Chondrocyte (in vitro differentiated cells): ENCODE measurements around the gene USP6NL. TPM values are rescaled to one million over a fixed set of nuclear protein-coding genes. Genes with fewer than 3 reads are reported as not detected.

ENCODE experiments used
- DNase-seq: peaks from one replicate; pipeline ENCODE4 v3.0.0; 2021; ENCODE audit warnings: mixed read lengths, low spot score
- H3K27ac Mint-ChIP-seq: one replicate; pipeline ENCODE4 v1.8.0; 2021; ENCODE audit warnings: mild to moderate bottlenecking, moderate library complexity, mixed read lengths; ENCODE audit not compliant: unreplicated experiment
- H3K27me3 Mint-ChIP-seq: 2 replicates; pipeline ENCODE4 v1.8.0; 2021; ENCODE audit warnings: low read depth, mixed read lengths
- H3K36me3 Mint-ChIP-seq: 2 replicates; pipeline ENCODE4 v1.8.0; 2021; ENCODE audit warnings: low read depth, mixed read lengths
- H3K4me1 Mint-ChIP-seq: 2 replicates; pipeline ENCODE4 v1.8.0; 2021; ENCODE audit warnings: low read depth, mild to moderate bottlenecking, mixed read lengths
- H3K4me3 Mint-ChIP-seq: one replicate; pipeline ENCODE4 v1.8.0; 2021; ENCODE audit warnings: mild to moderate bottlenecking, moderate library complexity, mixed read lengths; ENCODE audit not compliant: unreplicated experiment
- H3K9me3 Mint-ChIP-seq: 2 replicates; pipeline ENCODE4 v1.8.0; 2021; ENCODE audit warnings: low read depth, mixed read lengths
- CTCF ChIP-seq: fragments of 200-600 bp; sonication (generic); IDR thresholded peaks from 2 replicates; pipeline ENCODE4 v1.5.0; 2021; ENCODE audit warnings: antibody characterized with exemption, mild to moderate bottlenecking, moderate library complexity
- total RNA-seq: library from RNA; stranded (reverse); gene quantifications from 3 replicates; pipeline ENCODE4 v1.2.1, GENCODE V29; 2021

USP6NL gene
- total RNA-seq, 1 donor from 2014 or later = 12.3 TPM

- no peak overlapping the region for H3K27ac Mint-ChIP-seq
- no peak for DNase-seq
- H3K4me1 Mint-ChIP-seq = no peaks in the 10 kb centered on the region
- TF ChIP-seq CTCF = no peak
- H3K27me3 Mint-ChIP-seq = no peaks in the 10 kb centered on the region
- H3K9me3 Mint-ChIP-seq = peaks cover 3% of the 10 kb centered on the region
- peaks cover 4% of the 10 kb centered on the region for H3K36me3 Mint-ChIP-seq
- no peak overlapping the region for H3K4me3 Mint-ChIP-seq
Measured at GRCh38 chr10:11588873-11589574, 22.4 kb downstream of the USP6NL start.

DNA sequence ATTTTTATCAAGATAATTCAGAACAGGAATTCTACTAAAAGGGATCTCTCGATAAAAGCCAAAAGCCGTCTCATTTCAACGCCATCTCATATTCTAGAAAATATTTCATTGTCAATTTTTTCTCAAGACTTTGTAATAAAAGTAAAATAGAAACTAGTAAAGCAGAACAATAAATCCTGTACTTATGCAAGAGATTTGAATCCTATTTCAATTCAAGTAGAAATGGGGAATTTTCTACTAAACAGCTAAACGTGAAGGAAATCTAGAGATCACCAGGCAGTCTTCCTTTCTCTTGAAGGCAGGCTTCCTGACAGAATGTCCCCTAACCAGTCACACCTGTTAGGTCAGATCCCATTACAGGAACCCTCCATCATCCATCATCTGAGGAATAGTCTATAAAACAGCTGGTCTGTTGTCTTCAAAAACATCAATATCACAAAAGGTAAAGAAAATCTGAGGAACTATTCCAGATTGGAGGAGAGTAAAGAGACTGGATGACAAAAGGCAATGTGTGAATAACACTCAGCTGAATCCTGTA lies 23.7 kb downstream of the USP6NL start:
- peaks cover 3% of the 10 kb centered on the region for H3K9me3 Mint-ChIP-seq
- TF ChIP-seq CTCF = no peak
- H3K4me1 Mint-ChIP-seq = no peaks in the 10 kb centered on the region
- H3K4me3 Mint-ChIP-seq = no peak overlapping the region
- H3K27ac Mint-ChIP-seq = no peak overlapping the region
- no peaks in the 10 kb centered on the region for H3K27me3 Mint-ChIP-seq
- peaks cover 4% of the 10 kb centered on the region for H3K36me3 Mint-ChIP-seq
- DNase-seq = no peak

- no peak for TF ChIP-seq CTCF
- H3K27ac Mint-ChIP-seq = no peak overlapping the region
- peaks cover 3% of the 10 kb centered on the region for H3K9me3 Mint-ChIP-seq
- DNase-seq = no peak
- peaks cover 4% of the 10 kb centered on the region for H3K36me3 Mint-ChIP-seq
- H3K27me3 Mint-ChIP-seq = no peaks in the 10 kb centered on the region
- no peak overlapping the region for H3K4me3 Mint-ChIP-seq
- H3K4me1 Mint-ChIP-seq = peaks cover 5% of the 10 kb centered on the region
Measured at GRCh38 chr10:11586170-11586569, 25.3 kb downstream of the USP6NL start.

DNA sequence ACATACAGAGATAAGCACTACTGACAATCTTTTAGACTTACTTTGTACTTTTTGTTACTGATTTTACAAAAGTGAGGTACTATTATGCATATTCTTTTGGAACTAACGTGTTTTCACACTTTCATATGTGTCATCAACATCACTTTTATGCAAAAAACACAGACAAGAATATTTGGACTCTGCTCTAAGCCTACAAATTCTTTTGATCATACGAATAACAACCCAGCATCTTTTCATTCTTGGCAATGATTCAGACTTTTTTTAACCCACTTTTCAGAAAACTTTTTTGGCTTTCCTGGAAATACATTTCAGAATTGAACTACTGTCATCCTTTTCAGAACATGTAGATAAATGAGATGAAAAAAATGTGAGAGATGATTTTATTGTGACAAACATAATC lies 30.2 kb downstream of the USP6NL start:
- H3K4me3 Mint-ChIP-seq = no peak overlapping the region
- no peaks in the 10 kb centered on the region for H3K27me3 Mint-ChIP-seq
- DNase-seq = no peak
- H3K27ac Mint-ChIP-seq = no peak overlapping the region
- H3K36me3 Mint-ChIP-seq = peaks cover 1% of the 10 kb centered on the region
- H3K4me1 Mint-ChIP-seq = peaks cover 7% of the 10 kb centered on the region
- TF ChIP-seq CTCF = no peak
- H3K9me3 Mint-ChIP-seq = peaks cover 3% of the 10 kb centered on the region

- DNase-seq = no peak
- Mint-ChIP-seq H3K27me3 (no peaks in the 10 kb centered on the region), H3K27ac (no peak overlapping the region), H3K4me3 (no peak overlapping the region), H3K36me3 (no peaks in the 10 kb centered on the region), H3K4me1 (peaks cover 7% of the 10 kb centered on the region), H3K9me3 (peaks cover under 1% of the 10 kb centered on the region)
- no peak for TF ChIP-seq CTCF
Measured at GRCh38 chr10:11579885-11580284, 31.6 kb downstream of the USP6NL start.
